ENCODE results near the gene KCNJ8.
"Not testable (repeated sequence)": the region's sequence is repeated elsewhere in the genome, so short reads cannot be mapped to it uniquely, and the experiment has no call there.

The KCNJ8 gene

DNA sequence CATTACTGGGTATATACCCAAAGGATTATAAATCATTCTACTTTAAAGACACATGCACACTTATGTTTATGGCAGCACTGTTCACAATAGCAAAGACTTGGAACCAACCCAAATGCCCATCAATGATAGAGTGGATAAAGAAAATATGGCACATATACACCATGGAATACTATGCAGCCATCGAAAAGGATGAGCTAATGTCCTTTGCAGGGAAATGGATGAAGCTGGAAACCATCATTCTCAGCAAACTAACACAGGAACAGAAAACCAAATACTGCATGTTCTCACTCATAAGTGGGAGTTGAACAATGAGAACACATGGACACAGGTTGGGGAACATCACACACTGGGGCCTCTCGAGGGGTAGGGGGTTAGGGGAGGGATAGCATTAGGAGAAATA, 37.8 kb upstream of the KCNJ8 start:
- H3K4me3 ChIP-seq (ENCODE audit: low read depth in 1 of 5, low read length in 5 of 5); H3K36me3 ChIP-seq (ENCODE audit: control insufficient read depth in 5 of 5, insufficient read depth in 5 of 5, low read length in 5 of 5); H3K9ac ChIP-seq (ENCODE audit: low read length in 5 of 5); H3K27ac ChIP-seq (ENCODE audit: low read depth, low read length); H3K9me3 ChIP-seq (ENCODE audit: control insufficient read depth in 5 of 5, low read length in 5 of 5); H3K27me3 ChIP-seq (ENCODE audit: control insufficient read depth in 5 of 5, insufficient read depth in 4 of 5, low read length in 5 of 5): not testable (repeated sequence)
- peaks cover 0 to 11% (median 4%) of the 10 kb centered on the region in 5 donors for H3K4me1 ChIP-seq (ENCODE audit: control insufficient read depth in 5 of 5, insufficient read depth in 5 of 5, low read length in 5 of 5)

DNA sequence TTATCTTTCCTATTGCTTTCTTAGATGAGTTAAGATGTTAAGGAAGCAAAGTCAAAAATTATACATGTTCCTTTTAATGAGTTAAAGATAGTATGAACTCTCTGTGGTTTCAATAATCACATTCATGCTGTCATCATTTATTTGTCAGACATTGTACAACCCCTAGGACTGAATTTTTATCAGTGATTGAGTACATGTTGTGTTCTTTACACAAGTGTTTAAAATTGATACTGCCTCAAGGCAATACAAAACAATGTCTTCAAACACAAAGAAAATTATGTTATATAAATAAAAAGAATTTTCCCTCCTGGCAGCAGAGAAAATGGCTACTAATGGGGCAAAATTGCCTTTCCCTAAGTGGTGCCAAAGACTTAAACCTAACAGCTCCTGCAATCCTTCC, 34.6 kb upstream of the KCNJ8 start:
- H3K27ac ChIP-seq (ENCODE audit: low read depth, low read length), result no peak overlapping the region

GRCh38 chr12:21806255-21806654, 31.7 kb upstream of the KCNJ8 start:
- Histone ChIP-seq H3K4me3 (ENCODE audit: low read depth in 1 of 5, low read length in 5 of 5) (no peak overlapping the region), H3K9ac (ENCODE audit: low read length in 5 of 5) (no peak overlapping the region), H3K4me1 (ENCODE audit: control insufficient read depth in 5 of 5, insufficient read depth in 5 of 5, low read length in 5 of 5) (peaks cover 0 to 7% (median 0%) of the 10 kb centered on the region in 5 donors), H3K36me3 (ENCODE audit: control insufficient read depth in 5 of 5, insufficient read depth in 5 of 5, low read length in 5 of 5) (peaks cover 5 to 14% (median 10%) of the 10 kb centered on the region in 5 donors), H3K27ac (ENCODE audit: low read depth, low read length) (no peak overlapping the region), H3K27me3 (ENCODE audit: control insufficient read depth in 5 of 5, insufficient read depth in 4 of 5, low read length in 5 of 5) (no peaks in the 10 kb centered on the region), H3K9me3 (ENCODE audit: control insufficient read depth in 5 of 5, low read length in 5 of 5) (no peaks in the 10 kb centered on the region)

More for the DNA sequence above, 34.6 kb upstream of the KCNJ8 start:
- Histone ChIP-seq H3K27me3 (ENCODE audit: control insufficient read depth in 5 of 5, insufficient read depth in 4 of 5, low read length in 5 of 5) (no peaks in the 10 kb centered on the region), H3K9ac (ENCODE audit: low read length in 5 of 5) (no peak overlapping the region), H3K9me3 (ENCODE audit: control insufficient read depth in 5 of 5, low read length in 5 of 5) (no peaks in the 10 kb centered on the region), H3K36me3 (ENCODE audit: control insufficient read depth in 5 of 5, insufficient read depth in 5 of 5, low read length in 5 of 5) (peaks cover 5 to 17% (median 8%) of the 10 kb centered on the region in 5 donors), H3K4me1 (ENCODE audit: control insufficient read depth in 5 of 5, insufficient read depth in 5 of 5, low read length in 5 of 5) (peaks cover 0 to 7% (median 0%) of the 10 kb centered on the region in 5 donors), H3K4me3 (ENCODE audit: low read depth in 1 of 5, low read length in 5 of 5) (no peak overlapping the region)

DNA sequence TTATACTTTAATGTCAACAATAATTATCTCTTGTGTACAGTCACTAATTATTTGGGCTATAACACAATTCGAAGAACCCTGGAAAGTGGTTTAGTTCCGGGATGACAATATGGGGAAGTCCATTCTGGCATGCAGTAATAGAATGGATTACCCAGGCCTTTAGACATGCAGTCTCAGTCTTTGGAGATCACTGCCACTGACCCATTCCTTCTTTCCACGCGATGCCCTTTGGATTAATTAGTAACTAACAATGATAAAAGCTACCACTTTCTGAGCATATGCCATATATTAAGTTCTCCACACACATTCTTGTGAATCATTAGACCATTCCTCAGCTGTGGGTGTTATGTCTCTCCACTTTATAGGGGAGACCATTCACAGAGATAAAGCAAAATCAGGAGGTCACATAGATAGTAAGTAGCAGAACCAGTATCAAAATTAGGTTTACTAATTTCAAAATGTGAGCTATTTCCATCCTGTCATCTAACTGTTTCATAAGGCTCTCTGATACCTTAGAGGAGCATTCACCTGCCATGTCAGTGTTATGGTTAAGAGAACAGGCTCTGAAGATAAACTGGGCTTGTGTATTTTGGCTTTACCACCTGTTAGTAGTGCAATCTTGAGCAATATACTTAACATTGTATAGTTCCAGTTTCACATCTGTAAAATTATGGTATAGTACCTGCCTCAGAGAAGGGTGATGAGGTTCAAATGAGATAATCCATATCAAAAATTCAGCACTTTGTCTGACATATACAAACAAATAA, 27.2 kb upstream of the KCNJ8 start:
- Histone ChIP-seq H3K27ac (ENCODE audit: low read depth, low read length) (no peak overlapping the region), H3K27me3 (ENCODE audit: control insufficient read depth in 5 of 5, insufficient read depth in 4 of 5, low read length in 5 of 5) (no peaks in the 10 kb centered on the region), H3K4me1 (ENCODE audit: control insufficient read depth in 5 of 5, insufficient read depth in 5 of 5, low read length in 5 of 5) (peaks cover 0 to 6% (median 0%) of the 10 kb centered on the region in 5 donors), H3K9ac (ENCODE audit: low read length in 5 of 5) (no peak overlapping the region), H3K36me3 (ENCODE audit: control insufficient read depth in 5 of 5, insufficient read depth in 5 of 5, low read length in 5 of 5) (peaks cover 4 to 14% (median 10%) of the 10 kb centered on the region in 5 donors), H3K4me3 (ENCODE audit: low read depth in 1 of 5, low read length in 5 of 5) (no peak overlapping the region), H3K9me3 (ENCODE audit: control insufficient read depth in 5 of 5, low read length in 5 of 5) (no peaks in the 10 kb centered on the region)

DNA sequence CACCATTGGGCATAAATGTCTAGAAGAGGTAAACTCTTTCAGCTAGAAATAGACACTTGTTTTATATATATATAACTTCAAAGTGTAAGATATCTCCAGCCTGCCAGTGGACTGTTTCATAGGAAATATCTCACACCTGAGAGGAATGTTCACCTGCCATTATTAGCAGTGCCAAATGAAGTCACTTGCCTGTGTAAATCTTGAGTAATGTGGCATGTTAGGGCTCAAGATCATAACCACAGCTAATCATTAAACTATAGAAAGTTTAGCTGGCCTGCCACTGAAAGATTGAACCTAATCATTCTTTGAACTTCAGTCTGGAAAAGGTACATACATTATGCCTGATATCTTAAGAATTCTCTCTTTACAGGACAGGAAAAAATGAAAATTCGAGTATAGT, 25.5 kb upstream of the KCNJ8 start:
- no peak overlapping the region for H3K9ac ChIP-seq (ENCODE audit: low read length in 5 of 5)
- no peak overlapping the region for H3K4me3 ChIP-seq (ENCODE audit: low read depth in 1 of 5, low read length in 5 of 5)
- no peaks in the 10 kb centered on the region for H3K27me3 ChIP-seq (ENCODE audit: control insufficient read depth in 5 of 5, insufficient read depth in 4 of 5, low read length in 5 of 5)
- no peak overlapping the region for H3K27ac ChIP-seq (ENCODE audit: low read depth, low read length)
- H3K4me1 ChIP-seq (ENCODE audit: control insufficient read depth in 5 of 5, insufficient read depth in 5 of 5, low read length in 5 of 5), result no peaks in the 10 kb centered on the region
- H3K9me3 ChIP-seq (ENCODE audit: control insufficient read depth in 5 of 5, low read length in 5 of 5), result no peaks in the 10 kb centered on the region
- peaks cover 3 to 12% (median 9%) of the 10 kb centered on the region in 5 donors for H3K36me3 ChIP-seq (ENCODE audit: control insufficient read depth in 5 of 5, insufficient read depth in 5 of 5, low read length in 5 of 5)

DNA sequence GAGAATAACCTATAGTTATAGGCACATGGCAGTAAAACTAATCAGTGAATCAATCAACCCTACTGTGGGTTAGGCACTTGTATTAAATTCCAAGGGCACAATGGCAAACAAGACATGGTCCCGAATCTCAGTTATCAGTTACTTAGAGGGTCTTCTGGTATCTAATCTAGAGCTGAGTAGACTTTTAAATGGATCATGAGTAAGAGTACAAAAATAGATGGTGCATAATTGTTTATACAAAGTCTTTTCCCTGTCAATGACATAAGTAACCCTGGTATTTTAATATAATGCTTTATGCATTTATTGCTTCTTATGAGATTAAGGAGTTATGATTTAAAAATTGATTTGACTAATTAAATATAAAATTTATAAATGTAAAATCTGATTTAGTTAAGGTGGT, 23.0 kb upstream of the KCNJ8 start:
- no peak overlapping the region for H3K27ac ChIP-seq (ENCODE audit: low read depth, low read length)
- no peak overlapping the region for H3K4me3 ChIP-seq (ENCODE audit: low read depth in 1 of 5, low read length in 5 of 5)
- H3K9me3 ChIP-seq (ENCODE audit: control insufficient read depth in 5 of 5, low read length in 5 of 5), result no peaks in the 10 kb centered on the region
- peaks cover 0 to 4% (median 3%) of the 10 kb centered on the region in 5 donors for H3K36me3 ChIP-seq (ENCODE audit: control insufficient read depth in 5 of 5, insufficient read depth in 5 of 5, low read length in 5 of 5)
- H3K9ac ChIP-seq (ENCODE audit: low read length in 5 of 5), result no peak overlapping the region
- no peaks in the 10 kb centered on the region for H3K27me3 ChIP-seq (ENCODE audit: control insufficient read depth in 5 of 5, insufficient read depth in 4 of 5, low read length in 5 of 5)
- no peaks in the 10 kb centered on the region for H3K4me1 ChIP-seq (ENCODE audit: control insufficient read depth in 5 of 5, insufficient read depth in 5 of 5, low read length in 5 of 5)

GRCh38 chr12:21795648-21796328, 21.3 kb upstream of the KCNJ8 start:
- Histone ChIP-seq H3K27ac (ENCODE audit: low read depth, low read length) (no peak overlapping the region), H3K27me3 (ENCODE audit: control insufficient read depth in 5 of 5, insufficient read depth in 4 of 5, low read length in 5 of 5) (no peaks in the 10 kb centered on the region), H3K9me3 (ENCODE audit: control insufficient read depth in 5 of 5, low read length in 5 of 5) (no peaks in the 10 kb centered on the region), H3K36me3 (ENCODE audit: control insufficient read depth in 5 of 5, insufficient read depth in 5 of 5, low read length in 5 of 5) (peaks cover 0 to 3% (median 0%) of the 10 kb centered on the region in 5 donors), H3K4me1 (ENCODE audit: control insufficient read depth in 5 of 5, insufficient read depth in 5 of 5, low read length in 5 of 5) (no peaks in the 10 kb centered on the region), H3K9ac (ENCODE audit: low read length in 5 of 5) (no peak overlapping the region), H3K4me3 (ENCODE audit: low read depth in 1 of 5, low read length in 5 of 5) (no peak overlapping the region)

DNA sequence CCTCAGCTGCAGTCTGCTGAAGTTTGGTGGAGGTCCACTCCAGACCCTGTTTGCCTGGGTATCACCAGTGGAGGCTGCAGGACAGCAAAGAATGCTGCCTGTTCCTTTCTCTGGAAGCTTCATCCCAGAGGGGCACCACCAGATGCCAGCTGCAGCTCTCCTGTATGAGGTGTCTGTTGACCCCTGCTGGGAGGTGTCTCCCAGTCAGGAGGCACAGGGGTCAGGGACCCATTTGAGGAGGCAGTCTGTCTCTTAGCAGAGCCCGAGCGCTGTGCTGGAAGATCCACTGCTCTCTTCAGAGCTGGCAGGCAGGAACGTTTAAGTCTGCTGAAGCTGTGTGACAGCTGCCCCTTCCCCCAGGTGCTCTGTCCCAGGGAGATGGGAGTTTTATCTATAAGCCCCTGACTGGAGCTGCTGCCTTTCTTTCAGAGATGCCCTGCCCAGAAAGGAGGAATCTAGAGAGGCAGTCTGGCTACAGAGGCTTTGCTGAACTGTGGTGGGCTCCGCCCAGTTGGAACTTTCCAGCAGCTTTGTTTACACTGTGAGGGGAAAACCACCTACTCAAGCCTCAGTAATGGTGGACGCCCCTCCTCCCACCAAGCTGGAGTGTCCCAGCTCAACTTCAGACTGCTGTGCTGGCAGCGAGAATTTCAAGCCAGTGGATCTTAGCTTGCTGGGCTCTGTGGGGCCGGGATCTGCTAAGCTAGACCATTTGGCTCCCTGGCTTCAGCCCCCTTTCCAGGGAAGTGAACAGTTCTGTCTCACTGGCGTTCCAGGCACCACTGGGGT, 20.5 kb upstream of the KCNJ8 start:
- not testable (repeated sequence) for H3K4me3 ChIP-seq (ENCODE audit: low read depth in 1 of 5, low read length in 5 of 5); H3K4me1 ChIP-seq (ENCODE audit: control insufficient read depth in 5 of 5, insufficient read depth in 5 of 5, low read length in 5 of 5); H3K27me3 ChIP-seq (ENCODE audit: control insufficient read depth in 5 of 5, insufficient read depth in 4 of 5, low read length in 5 of 5); H3K27ac ChIP-seq (ENCODE audit: low read depth, low read length); H3K9me3 ChIP-seq (ENCODE audit: control insufficient read depth in 5 of 5, low read length in 5 of 5); H3K36me3 ChIP-seq (ENCODE audit: control insufficient read depth in 5 of 5, insufficient read depth in 5 of 5, low read length in 5 of 5); H3K9ac ChIP-seq (ENCODE audit: low read length in 5 of 5)

- not testable (repeated sequence) for H3K9ac ChIP-seq (ENCODE audit: low read length in 5 of 5); H3K9me3 ChIP-seq (ENCODE audit: control insufficient read depth in 5 of 5, low read length in 5 of 5); H3K27ac ChIP-seq (ENCODE audit: low read depth, low read length); H3K4me3 ChIP-seq (ENCODE audit: low read depth in 1 of 5, low read length in 5 of 5); H3K27me3 ChIP-seq (ENCODE audit: control insufficient read depth in 5 of 5, insufficient read depth in 4 of 5, low read length in 5 of 5); H3K36me3 ChIP-seq (ENCODE audit: control insufficient read depth in 5 of 5, insufficient read depth in 5 of 5, low read length in 5 of 5)
- peaks cover 2 to 24% (median 9%) of the 10 kb centered on the region in 5 donors for H3K4me1 ChIP-seq (ENCODE audit: control insufficient read depth in 5 of 5, insufficient read depth in 5 of 5, low read length in 5 of 5)
These were observed 15.2 kb upstream of the KCNJ8 start for GRCh38 chr12:21789687-21790086.

Data from subcutaneous abdominal adipose tissue (tissue), 5 donors.